GM12878 (cell line): ENCODE measurements around the gene ELFN2. TPM values are rescaled to one million over a fixed set of nuclear protein-coding genes. Genes with fewer than 3 reads are reported as not detected.

Experiments used
- ATAC-seq: fragments of 200-7000 bp; cut with Tn5 transposase; 3 replicates; pipeline ENCODE4 v1.9.1; 2020; ENCODE audit warnings: mild to moderate bottlenecking, moderate library complexity
- BruUV-seq: library from RNA; stranded (reverse); fragments of 400-500 nt; replicated peaks from 2 replicates; lab custom pipeline; 2021; lab: Mats Ljungman, UMichigan
- CTCF ChIA-PET: fragments of 300-600 bp; sonication (Branson Sonifier 250); formaldehyde crosslinking; extraction: SDS; loops from one replicate; lab custom pipeline; 2021; ENCODE audit warnings: inconsistent platforms; lab: Yijun Ruan, JAX
- POLR2A ChIA-PET: fragments of 350-600 bp; formaldehyde crosslinking; extraction: SDS; loops from one replicate; lab custom pipeline; 2021; ENCODE audit warnings: inconsistent platforms; lab: Charles Lee
- RAD21 ChIA-PET: fragments of 300-600 bp; sonication (Branson Sonifier 250); formaldehyde crosslinking; loops from one replicate; lab custom pipeline; 2023; ENCODE audit warnings: antibody characterized with exemption; ENCODE audit not compliant: unreplicated experiment; lab: Charles Lee
- SMC1A ChIA-PET: fragments of 300-600 bp; sonication (Branson Sonifier 250); formaldehyde crosslinking; loops from one replicate; lab custom pipeline; 2023; ENCODE audit not compliant: unreplicated experiment, uncharacterized antibody; lab: Charles Lee
- DNase-seq: peaks from one replicate; pipeline ENCODE4 v3.0.0-alpha.2; 2011; ENCODE audit warnings: low read depth, low spot score
- FAIRE-seq: peaks from 3 replicates; lab custom pipeline; 2011; peaks lifted over from hg19 to GRCh38; lab: Jason Lieb, UNC
- H2AFZ ChIP-seq: 2 replicates; pipeline ENCODE4 v1.6.0; 2011; ENCODE audit warnings: low read depth, low read length, control low read depth; ENCODE audit not compliant: control insufficient read depth
- H3K27ac ChIP-seq: 2 replicates; pipeline ENCODE4 v1.5.1; 2011; ENCODE audit warnings: control low read depth; ENCODE audit not compliant: control insufficient read depth, insufficient read depth
- H3K27me3 ChIP-seq, 2 experiments: replicated peaks in 1 of 2; 2 replicates each; pipeline versions ENCODE4 v1.6.0 to v1.6.1; 2011; ENCODE audit warnings: low read length in 1 of 2; ENCODE audit not compliant: control insufficient read depth in 2 of 2, insufficient read depth in 2 of 2
- H3K36me3 ChIP-seq, 2 experiments: 2 replicates each; pipeline ENCODE4 v1.5.1; 2011; ENCODE audit warnings: low read length in 1 of 2; ENCODE audit not compliant: control insufficient read depth in 2 of 2, insufficient read depth in 2 of 2
- H3K4me1 ChIP-seq: 2 replicates; pipeline ENCODE4 v1.6.1; 2011; ENCODE audit warnings: mild to moderate bottlenecking, low read length, moderate library complexity, mixed read lengths; ENCODE audit not compliant: control insufficient read depth, insufficient read depth
- H3K4me2 ChIP-seq: 2 replicates; pipeline ENCODE4 v1.6.0; 2011; ENCODE audit warnings: control low read depth; ENCODE audit not compliant: control insufficient read depth, insufficient read depth
- H3K4me3 ChIP-seq: fragments of 200-600 bp; sonication (generic); 2 replicates; pipeline ENCODE4 v1.5.1; 2016
- H3K79me2 ChIP-seq: 2 replicates; pipeline ENCODE4 v1.6.0; 2011; ENCODE audit warnings: low read length; ENCODE audit not compliant: control insufficient read depth, insufficient read depth
- H3K9ac ChIP-seq: 2 replicates; pipeline ENCODE4 v1.8.0; 2011; ENCODE audit warnings: low read length, control low read depth, mixed read lengths; ENCODE audit not compliant: control insufficient read depth, insufficient read depth
- H3K9me3 ChIP-seq: replicated peaks from 3 replicates; pipeline ENCODE4 v1.5.1; 2011; ENCODE audit warnings: mild to moderate bottlenecking, low read length; ENCODE audit not compliant: control insufficient read depth, insufficient read depth
- H4K20me1 ChIP-seq: 2 replicates; pipeline ENCODE4 v1.6.0; 2011; ENCODE audit not compliant: control insufficient read depth, insufficient read depth
- CBX5 ChIP-seq: sonication (generic); IDR thresholded peaks from 2 replicates; pipeline ENCODE4 v1.6.1; 2016; ENCODE audit warnings: low read depth, moderate library complexity, mild to moderate bottlenecking, inconsistent platforms
- CEBPB ChIP-seq, 2 experiments: fragments of 150-350 bp in 1 of 2; IDR thresholded peaks; 2 replicates each; pipeline ENCODE4 v1.6.1; 2012 to 2014; ENCODE audit warnings: low read depth in 2 of 2, low read length in 2 of 2, borderline replicate concordance in 1 of 2, inconsistent platforms in 1 of 2
- GABPA ChIP-seq: IDR thresholded peaks from 2 replicates; pipeline ENCODE4 v1.6.1; 2014; ENCODE audit warnings: antibody characterized with exemption, low read depth, mild to moderate bottlenecking, inconsistent platforms
- MEF2B ChIP-seq: fragments of 450-650 bp; IDR thresholded peaks from 2 replicates; pipeline ENCODE4 v1.6.1; 2018; ENCODE audit warnings: mild to moderate bottlenecking, moderate library complexity; ENCODE audit not compliant: partially characterized antibody, poor library complexity, severe bottlenecking
- WGBS: methylation state at CpG from one replicate; pipeline ENCODE4 v1.1.6; 2016; ENCODE audit warnings: low lambda C conversion rate; ENCODE audit not compliant: insufficient replicate concordance, insufficient coverage; ENCODE audit errors: missing lambda C conversion rate; 5-methylcytosine and 5-hydroxymethylcytosine counted together
- in situ Hi-C: fragments of 300-500 bp; cut with MboI; formaldehyde crosslinking; loops from 9 replicates; pipeline ENCODE4 v1.14.3; 2018; ENCODE audit warnings: mixed read lengths
- intact Hi-C: fragments of 100-400 bp; cut with micrococcal nuclease; formaldehyde crosslinking; loops from one replicate; pipeline ENCODE4 v1.14.2; 2022; ENCODE audit not compliant: unreplicated experiment
- polyA plus RNA-seq, 11 experiments: library from polyadenylated mRNA; depleted of rRNA in 4 of 11; unstranded in 6 of 11; stranded (reverse) in 5 of 11; fragments of >200 nt; fragmentation: Nextera tagmentation in 4 of 11; fragmentation: Illumina TruSeq in 1 of 11; extraction: Ambion mirVana in 4 of 11; extraction: Trizol in 1 of 11; gene quantifications; 1 replicate in 1 of 11; 2 replicates in 10 of 11; pipeline versions ENCODE4 v1.2.1 to v1.2.3, GENCODE V29; 2011 to 2016; ENCODE audit warnings: inconsistent platforms in 2 of 11, missing spikeins in 2 of 11, low read depth in 1 of 11
- total RNA-seq, 4 experiments: library from RNA; depleted of rRNA in 3 of 4; stranded (reverse); fragments of >200 nt in 3 of 4; fragmentation: Illumina TruSeq in 1 of 4; extraction: Trizol in 1 of 4; gene quantifications; 2 replicates each; pipeline versions ENCODE4 v1.2.1 to v1.2.3, GENCODE V29; 2013 to 2021

Gene ELFN2
- total and polyA plus RNA-seq, 10 of the 15 experiments (the other 5 are each of a cell fraction or from before 2014, with no cell fraction given), result 0.03 to 0.05 TPM; not detected in 8

GRCh38 chr22:37335806-37336199, 91.5 kb downstream of the ELFN2 start:
- no peak overlapping the region for H3K27ac ChIP-seq
- in situ Hi-C loops, result no loop called here
- FAIRE-seq, result no peak
- RAD21 ChIA-PET, result interaction anchor here (0.6 kb wide), 1 partner anchor 616 kb away, joined by 3 read pairs; no protein-coding TSS in a partner anchor
- H3K4me3 ChIP-seq, result no peak overlapping the region
- no peak overlapping the region for H3K4me2 ChIP-seq
- SMC1A ChIA-PET, result interaction anchor here (2.1 kb wide), 1 partner anchor 18 kb away, joined by 6 read pairs; no protein-coding TSS in a partner anchor
- intact Hi-C loops, result no loop called here
- ATAC-seq, result no peak
- WGBS, result 29% methylated on average over 7 of the region's 7 CpGs
- peak; percentile 2 for TF ChIP-seq MEF2B
- TF ChIP-seq CBX5, result no peak
- TF ChIP-seq GABPA, result no peak
- H2AFZ ChIP-seq, result no peak overlapping the region
- no peaks in the 10 kb centered on the region for H3K36me3 ChIP-seq
- no peak overlapping the region for H3K9ac ChIP-seq
- H4K20me1 ChIP-seq, result no peaks in the 10 kb centered on the region; the same call in 1 of the 2 replicates
- BruUV-seq, result no TSS peak
- H3K9me3 ChIP-seq, result no peaks in the 10 kb centered on the region
- H3K79me2 ChIP-seq, result no peaks in the 10 kb centered on the region
- CTCF ChIA-PET, result interaction anchor here (4.5 kb wide), 1 partner anchor 19 kb away, joined by 23 read pairs; no protein-coding TSS in a partner anchor
- peaks cover 6 to 10% of the 10 kb centered on the region in 2 experiments for H3K27me3 ChIP-seq
- DNase-seq, result no peak
- H3K4me1 ChIP-seq, result peaks cover 12% of the 10 kb centered on the region
- POLR2A ChIA-PET, result no interaction called here

GRCh38 chr22:37334859-37335805, 92.1 kb downstream of the ELFN2 start:
- RAD21 ChIA-PET, result interaction anchor here (0.6 to 2.1 kb wide), 4 partner anchors 17 to 616 kb away, joined by 3 to 6 read pairs (median 4); no protein-coding TSS in a partner anchor
- SMC1A ChIA-PET, result interaction anchor here (0.7 to 2.1 kb wide), 5 partner anchors 8 to 232 kb away, joined by 4 to 6 read pairs (median 4); no protein-coding TSS in a partner anchor
- peaks cover 12% of the 10 kb centered on the region for H3K4me1 ChIP-seq
- intact Hi-C loops (no loop called here), in situ Hi-C loops (no loop called here)
- ATAC-seq (peak; percentile 8; the same call in 1 of the 3 replicates), DNase-seq (no peak), FAIRE-seq (no peak)
- H3K79me2 ChIP-seq, result no peaks in the 10 kb centered on the region
- no peaks in the 10 kb centered on the region; the same call in 1 of the 2 replicates for H4K20me1 ChIP-seq
- no peak overlapping the region for H2AFZ ChIP-seq
- BruUV-seq, result no TSS peak
- H3K9ac ChIP-seq, result no peak overlapping the region
- CTCF ChIA-PET, result interaction anchor here (0.9 to 4.5 kb wide), 5 partner anchors 18 to 232 kb away, joined by 3 to 23 read pairs (median 5); no protein-coding TSS in a partner anchor
- 3% methylated on average over 32 of the region's 50 CpGs for WGBS
- no peak overlapping the region for H3K4me3 ChIP-seq
- no peak overlapping the region for H3K4me2 ChIP-seq
- H3K27ac ChIP-seq, result no peak overlapping the region
- POLR2A ChIA-PET, result interaction anchor here (0.5 kb wide), 1 partner anchor 9 kb away, joined by 8 read pairs; no protein-coding TSS in a partner anchor
- TF ChIP-seq MEF2B, result peak; percentile 53
- TF ChIP-seq CEBPB (IDR thresholded peaks at IDR 0.05; ENCODE audit: borderline replicate concordance in 1 of 2, low read depth in 2 of 2, low read length in 2 of 2), result no peak
- no peaks in the 10 kb centered on the region for H3K9me3 ChIP-seq
- H3K27me3 ChIP-seq, result peaks cover 6 to 10% of the 10 kb centered on the region in 2 experiments
- H3K36me3 ChIP-seq, result no peaks in the 10 kb centered on the region
